OCI-LY7 (cell line): ENCODE results near the gene GATB. TPM values are rescaled to one million over a fixed set of nuclear protein-coding genes. Genes with fewer than 3 reads are reported as not detected.

Experiments
- BruUV-seq: library from RNA; stranded (reverse); fragments of 400-500 nt; replicated peaks from 2 replicates; lab custom pipeline; 2021; lab: Mats Ljungman, UMichigan
- CTCF ChIA-PET: fragments of 300-600 bp; sonication (Branson Sonifier 250); formaldehyde crosslinking; loops from one replicate; lab custom pipeline; 2022; ENCODE audit warnings: antibody characterized with exemption; ENCODE audit not compliant: unreplicated experiment; lab: Charles Lee
- POLR2A ChIA-PET: fragments of 300-600 bp; sonication (Branson Sonifier 250); formaldehyde crosslinking; loops from one replicate; lab custom pipeline; 2022; ENCODE audit warnings: antibody characterized with exemption; lab: Charles Lee
- DNase-seq: peaks from one replicate; pipeline ENCODE4 v3.0.0-alpha.2; 2015; ENCODE audit warnings: low spot score
- H2AFZ ChIP-seq: fragments of 200-600 bp; sonication (generic), shearing (Covaris generic); 2 replicates; pipeline ENCODE4 v1.6.1; 2014; ENCODE audit warnings: mild to moderate bottlenecking, antibody characterized with exemption, low read length, moderate library complexity
- H3K27ac ChIP-seq: fragments of 200-600 bp; sonication (generic); 2 replicates; pipeline ENCODE4 v1.5.1; 2014; ENCODE audit warnings: mixed run types, low read depth, mild to moderate bottlenecking, moderate library complexity, low read length, inconsistent platforms; ENCODE audit not compliant: poor library complexity, severe bottlenecking
- H3K36me3 ChIP-seq: fragments of 200-600 bp; sonication (generic); 2 replicates; pipeline ENCODE4 v1.6.1; 2014; ENCODE audit warnings: mild to moderate bottlenecking, antibody characterized with exemption, low read length, moderate library complexity, mixed read lengths; ENCODE audit not compliant: insufficient read depth
- H3K4me1 ChIP-seq: fragments of 200-600 bp; sonication (generic); 2 replicates; pipeline ENCODE4 v1.5.1; 2014; ENCODE audit warnings: mild to moderate bottlenecking, low read length; ENCODE audit not compliant: insufficient read depth, poor library complexity, severe bottlenecking
- H3K4me2 ChIP-seq: fragments of 200-600 bp; sonication (generic); 2 replicates; pipeline ENCODE4 v1.6.1; 2014; ENCODE audit warnings: mild to moderate bottlenecking, low read length
- H3K4me3 ChIP-seq: fragments of 200-600 bp; sonication (generic); 2 replicates; pipeline ENCODE4 v1.5.1; 2014; ENCODE audit warnings: mild to moderate bottlenecking, low read depth, low read length; ENCODE audit not compliant: poor library complexity, severe bottlenecking
- H3K79me2 ChIP-seq: fragments of 200-600 bp; sonication (generic); 2 replicates; pipeline ENCODE4 v1.6.1; 2016; ENCODE audit warnings: low read depth, mild to moderate bottlenecking, low read length, moderate library complexity, mixed read lengths; ENCODE audit not compliant: insufficient read depth
- H3K9me2 ChIP-seq: fragments of 200-600 bp; sonication (generic); 2 replicates; pipeline ENCODE4 v1.6.1; 2016; ENCODE audit warnings: mild to moderate bottlenecking, low read length, mixed read lengths; ENCODE audit not compliant: insufficient read depth
- H3K9me3 ChIP-seq: fragments of 200-600 bp; sonication (generic); 2 replicates; pipeline ENCODE4 v1.6.1; 2014; ENCODE audit warnings: mild to moderate bottlenecking, mixed run types, low read length, mixed read lengths
- H4K20me1 ChIP-seq: fragments of 200-600 bp; sonication (generic); 2 replicates; pipeline ENCODE4 v1.6.1; 2014; ENCODE audit warnings: mild to moderate bottlenecking, antibody characterized with exemption, low read length, moderate library complexity, mixed read lengths; ENCODE audit not compliant: insufficient read depth
- CTCF ChIP-seq: fragments of 200-600 bp; sonication (generic); conservative IDR thresholded peaks from 2 replicates; pipeline ENCODE4 v1.5.1; 2014; ENCODE audit warnings: mild to moderate bottlenecking, antibody characterized with exemption, low read length, moderate library complexity, mixed read lengths
- EZH2phosphoT487 ChIP-seq: fragments of 200-600 bp; sonication (generic); IDR thresholded peaks from 2 replicates; pipeline ENCODE4 v1.6.1; 2018; ENCODE audit warnings: low read depth, borderline replicate concordance, mild to moderate bottlenecking, mixed run types, antibody characterized with exemption, low read length, moderate library complexity, mixed read lengths
- intact Hi-C: fragments of 100-400 bp; cut with micrococcal nuclease; formaldehyde crosslinking; loops from one replicate; pipeline ENCODE4 v1.10.0; 2022; ENCODE audit not compliant: unreplicated experiment
- total RNA-seq, 2 experiments: library from RNA; depleted of rRNA in 1 of 2; stranded (reverse); fragments of >200 nt in 1 of 2; shearing (Covaris generic) in 1 of 2; gene quantifications; 2 replicates each; pipeline ENCODE4 v1.2.3, GENCODE V29; 2014 to 2022

Gene GATB
- total RNA-seq, 2 experiments from 2014 or later: 24.6 to 26.5 TPM

- POLR2A ChIA-PET: interaction anchor here (0.8 to 1.2 kb wide), 4 partner anchors 13 to 18 kb away, joined by 3 to 4 read pairs (median 3); no protein-coding TSS in a partner anchor
- no TSS peak for BruUV-seq
- Histone ChIP-seq H3K4me1 (no peaks in the 10 kb centered on the region), H3K79me2 (no peaks in the 10 kb centered on the region), H3K4me3 (no peak overlapping the region), H3K9me3 (no peaks in the 10 kb centered on the region), H3K27ac (no peak overlapping the region), H3K4me2 (no peak overlapping the region), H2AFZ (no peak overlapping the region), H3K9me2 (no peaks in the 10 kb centered on the region), H3K36me3 (no peaks in the 10 kb centered on the region), H4K20me1 (no peaks in the 10 kb centered on the region)
- DNase-seq: no peak
- TF ChIP-seq EZH2phosphoT487 (no peak), CTCF (no peak)
- intact Hi-C loops: no loop called here
- CTCF ChIA-PET: no interaction called here
These were observed 135.9 kb downstream of the GATB start for GRCh38 chr4:151624626-151625565.
